HCT116 (cell line): ENCODE data around the gene NR2F1-AS1. TPM values are rescaled to one million over a fixed set of nuclear protein-coding genes. Genes with fewer than 3 reads are reported as not detected.

Source experiments
- ATAC-seq: fragments of 200-7000 bp; cut with Tn5 transposase; 2 replicates; pipeline ENCODE4 v1.9.1; 2020; ENCODE audit warnings: mild to moderate bottlenecking, moderate library complexity
- BruUV-seq: library from RNA; stranded (reverse); fragments of 400-500 nt; replicated peaks from 2 replicates; lab custom pipeline; 2021; lab: Mats Ljungman, UMichigan
- CTCF ChIA-PET: fragments of 300-600 bp; sonication (Branson Sonifier 250); formaldehyde crosslinking; loops from one replicate; lab custom pipeline; 2021; ENCODE audit warnings: antibody characterized with exemption; lab: Charles Lee
- POLR2A ChIA-PET: fragments of 300-600, 350-600 bp; sonication (Branson Sonifier 250); formaldehyde crosslinking; loops from one replicate; lab custom pipeline; 2021; ENCODE audit warnings: antibody characterized with exemption; lab: Charles Lee
- RAD21 ChIA-PET, 2 experiments: fragments of 300-600 bp; sonication (Branson Sonifier 250); formaldehyde crosslinking; loops; one replicate each; lab custom pipeline; 2023; ENCODE audit warnings: low total read pairs in 2 of 2; ENCODE audit not compliant: uncharacterized antibody in 2 of 2, unreplicated experiment in 2 of 2, low non-redundant PET in 1 of 2; lab: Charles Lee
- DNase-seq: peaks from one replicate; pipeline ENCODE4 v3.0.0-alpha.2; 2010; ENCODE audit warnings: low read depth, low spot score
- H2AFZ ChIP-seq: fragments of 200-600 bp; shearing (Covaris generic), sonication (generic); 2 replicates; pipeline ENCODE4 v1.6.1; 2017; ENCODE audit warnings: low read depth, mixed run types, mixed read lengths, antibody characterized with exemption, low read length; ENCODE audit not compliant: poor library complexity, severe bottlenecking
- H3K27ac ChIP-seq: 2 replicates; pipeline ENCODE4 v1.5.1; 2012; ENCODE audit warnings: low read depth, low read length
- H3K27me3 ChIP-seq: fragments of 200-600 bp; sonication (generic); 2 replicates; pipeline ENCODE4 v1.6.1; 2016; ENCODE audit warnings: mixed run types, low read length, mixed read lengths; ENCODE audit not compliant: insufficient read depth
- H3K36me3 ChIP-seq, 2 experiments: fragments of 200-500 bp in 1 of 2; fragments of 200-600 bp in 1 of 2; sonication (Bioruptor generic) in 1 of 2; sonication (generic) in 1 of 2; 2 replicates each; pipeline versions ENCODE4 v1.5.1 to v1.6.1; 2014 to 2016; ENCODE audit warnings: low read length in 2 of 2, inconsistent platforms in 1 of 2, mixed read lengths in 1 of 2, mixed run types in 1 of 2; ENCODE audit not compliant: insufficient read depth in 2 of 2, control insufficient read depth in 1 of 2
- H3K4me1 ChIP-seq, 2 experiments: fragments of 200-600 bp in 1 of 2; sonication (generic) in 1 of 2; 2 replicates each; pipeline versions ENCODE4 v1.5.1 to v1.6.1; 2012 to 2017; ENCODE audit warnings: low read length in 2 of 2, inconsistent platforms in 1 of 2, mild to moderate bottlenecking in 1 of 2, mixed read lengths in 1 of 2, mixed run types in 1 of 2, moderate library complexity in 1 of 2; ENCODE audit not compliant: insufficient read depth in 2 of 2, control insufficient read depth in 1 of 2
- H3K4me2 ChIP-seq: fragments of 200-600 bp; sonication (generic); 2 replicates; pipeline ENCODE4 v1.6.1; 2017; ENCODE audit warnings: mixed run types, low read length, mixed read lengths
- H3K4me3 ChIP-seq, 2 experiments: fragments of 200-600 bp in 1 of 2; sonication (generic) in 1 of 2; replicated peaks in 1 of 2; 2 replicates each; pipeline ENCODE4 v1.5.1; 2011 to 2016; ENCODE audit warnings: low read length in 2 of 2, control low read depth in 1 of 2, low read depth in 1 of 2, mild to moderate bottlenecking in 1 of 2, mixed read lengths in 1 of 2, mixed run types in 1 of 2
- H3K79me2 ChIP-seq: fragments of 200-600 bp; sonication (generic); 2 replicates; pipeline ENCODE4 v1.6.1; 2017; ENCODE audit warnings: mild to moderate bottlenecking, mixed run types, low read length, moderate library complexity, mixed read lengths; ENCODE audit not compliant: insufficient read depth
- H3K9ac ChIP-seq: fragments of 200-600 bp; sonication (generic); 2 replicates; pipeline ENCODE4 v1.6.1; 2016; ENCODE audit warnings: low read length, mixed read lengths
- H3K9me2 ChIP-seq: fragments of 200-600 bp; sonication (generic), shearing (Covaris generic); 2 replicates; pipeline ENCODE4 v1.6.1; 2017; ENCODE audit warnings: mixed run types, mild to moderate bottlenecking, moderate library complexity; ENCODE audit not compliant: insufficient read depth
- H3K9me3 ChIP-seq, 2 experiments: fragments of 200-500 bp in 1 of 2; fragments of 200-600 bp in 1 of 2; sonication (Bioruptor generic) in 1 of 2; sonication (generic) in 1 of 2; 2 replicates each; pipeline ENCODE4 v1.6.1; 2014 to 2017; ENCODE audit warnings: low read length in 2 of 2, mixed read lengths in 2 of 2, inconsistent platforms in 1 of 2, low read depth in 1 of 2, mild to moderate bottlenecking in 1 of 2, mixed run types in 1 of 2, moderate library complexity in 1 of 2; ENCODE audit not compliant: control insufficient read depth in 1 of 2, insufficient read depth in 1 of 2
- H4K20me1 ChIP-seq: fragments of 200-600 bp; sonication (generic), shearing (Covaris generic); 2 replicates; pipeline ENCODE4 v1.6.1; 2017; ENCODE audit warnings: mixed run types, mild to moderate bottlenecking, moderate library complexity; ENCODE audit not compliant: insufficient read depth
- ATF3 ChIP-seq: IDR thresholded peaks from 2 replicates; pipeline ENCODE4 v1.6.1; 2012
- EGR1 ChIP-seq: IDR thresholded peaks from 2 replicates; pipeline ENCODE4 v1.6.1; 2012; ENCODE audit warnings: low read depth
- ELF1 ChIP-seq: IDR thresholded peaks from 2 replicates; pipeline ENCODE4 v1.6.1; 2012; ENCODE audit warnings: low read depth, borderline replicate concordance
- JUND ChIP-seq: IDR thresholded peaks from 2 replicates; pipeline ENCODE4 v1.6.1; 2012
- MAX ChIP-seq: IDR thresholded peaks from 2 replicates; pipeline ENCODE4 v1.6.1; 2012
- POLR2A ChIP-seq: IDR thresholded peaks from 2 replicates; pipeline ENCODE4 v1.7.0; 2011; ENCODE audit warnings: borderline replicate concordance; ENCODE audit not compliant: insufficient read depth, insufficient read length; ENCODE audit errors: extremely low read depth
- RAD21 ChIP-seq: IDR thresholded peaks from 2 replicates; pipeline ENCODE4 v1.6.1; 2012; ENCODE audit warnings: low read depth, mild to moderate bottlenecking
- REST ChIP-seq: IDR thresholded peaks from 2 replicates; pipeline ENCODE4 v1.6.1; 2012; ENCODE audit warnings: low read depth
- SIN3A ChIP-seq: IDR thresholded peaks from 2 replicates; pipeline ENCODE4 v1.6.1; 2012; ENCODE audit warnings: low read depth
- SRF ChIP-seq: IDR thresholded peaks from 2 replicates; pipeline ENCODE4 v1.6.1; 2012; ENCODE audit warnings: low read depth
- YY1 ChIP-seq: IDR thresholded peaks from 2 replicates; pipeline ENCODE4 v1.6.1; 2011; ENCODE audit warnings: low read length, low read depth, moderate library complexity, mild to moderate bottlenecking; ENCODE audit not compliant: insufficient replicate concordance; ENCODE audit errors: extremely low read depth
- ZBTB33 ChIP-seq: IDR thresholded peaks from 2 replicates; pipeline ENCODE4 v1.6.1; 2011; ENCODE audit warnings: mild to moderate bottlenecking, low read length, moderate library complexity; ENCODE audit not compliant: insufficient replicate concordance; ENCODE audit errors: extremely low read depth
- ZFX ChIP-seq: fragments of 450-650 bp; IDR thresholded peaks from 2 replicates; pipeline ENCODE4 v1.6.1; 2017
- ZNF274 ChIP-seq: fragments of 200-500 bp; sonication (Bioruptor generic); IDR thresholded peaks from 2 replicates; pipeline ENCODE4 v1.6.1; 2014; ENCODE audit warnings: mild to moderate bottlenecking, low read depth, low read length, inconsistent platforms
- intact Hi-C: fragments of 100-400 bp; cut with micrococcal nuclease; formaldehyde crosslinking; loops from 2 replicates; pipeline ENCODE4 v1.10.0; 2022
- total RNA-seq: library from RNA; stranded (reverse); gene quantifications from one replicate; pipeline ENCODE4 v1.2.1, GENCODE V29; 2021; ENCODE audit not compliant: unreplicated experiment

Gene NR2F1-AS1
- total RNA-seq, 1 experiment from 2014 or later: 20.1 TPM

GRCh38 chr5:93596310-93596675, 15.3 kb upstream of the NR2F1-AS1 start:
- no peak overlapping the region for H2AFZ ChIP-seq
- no peak overlapping the region for H3K4me3 ChIP-seq
- H3K4me1 ChIP-seq: peaks cover 15 to 17% of the 10 kb centered on the region in 2 experiments
- H3K4me2 ChIP-seq: no peak overlapping the region
- H3K27ac ChIP-seq: peak overlapping the region; percentile 33
- no peaks in the 10 kb centered on the region for H3K9me3 ChIP-seq
- H3K36me3 ChIP-seq: peaks cover 0 to 22% of the 10 kb centered on the region in 2 experiments; a peak in 1 of 4 replicates
- no TSS peak for BruUV-seq
- intact Hi-C loops: loop anchor here (5.0 kb wide), 1 partner anchor 316 kb away; no protein-coding TSS in a partner anchor
- ChIA-PET CTCF (interaction anchor here (1.6 kb wide), 1 partner anchor 205 kb away, joined by 4 read pairs; no protein-coding TSS in a partner anchor), RAD21 (no interaction called here), POLR2A (interaction anchor here (1.5 kb wide), 1 partner anchor 13 kb away, joined by 3 read pairs; the partner anchor contains the start of gene NR2F1)
- no peaks in the 10 kb centered on the region for H4K20me1 ChIP-seq
- H3K9ac ChIP-seq: no peak overlapping the region
- ATAC-seq: no peak
- no peaks in the 10 kb centered on the region for H3K9me2 ChIP-seq
- no peak for DNase-seq
- H3K79me2 ChIP-seq: no peaks in the 10 kb centered on the region
- no peaks in the 10 kb centered on the region for H3K27me3 ChIP-seq
- TF ChIP-seq ZBTB33: no peak
- no peak for TF ChIP-seq RAD21

- Histone ChIP-seq H3K9ac (no peak overlapping the region), H3K27ac (peak overlapping the region; percentile 36; the same call in 1 of the 2 replicates), H3K4me3 (no peak overlapping the region), H3K4me2 (no peak overlapping the region), H4K20me1 (no peaks in the 10 kb centered on the region), H3K79me2 (no peaks in the 10 kb centered on the region), H2AFZ (no peak overlapping the region), H3K9me2 (no peaks in the 10 kb centered on the region), H3K4me1 (peaks cover 17 to 19% of the 10 kb centered on the region in 2 experiments), H3K27me3 (no peaks in the 10 kb centered on the region), H3K36me3 (peaks cover 0 to 29% of the 10 kb centered on the region in 2 experiments; a peak in 2 of 4 replicates), H3K9me3 (no peaks in the 10 kb centered on the region)
- no peak for ATAC-seq
- no TSS peak for BruUV-seq
- ChIA-PET CTCF (interaction anchor here (1.1 to 1.3 kb wide), 2 partner anchors 13 to 206 kb away, joined by 3 read pairs; partner anchors contain the start of gene NR2F1), POLR2A (interaction anchor here (1.1 to 1.5 kb wide), 2 partner anchors 9 to 13 kb away, joined by 3 read pairs; partner anchors contain the start of gene NR2F1), RAD21 (no interaction called here)
- intact Hi-C loops: loop anchor here (5.0 kb wide), 1 partner anchor 317 kb away; no protein-coding TSS in a partner anchor
- DNase-seq: no peak
- TF ChIP-seq ZFX: no peak
- no peak for TF ChIP-seq POLR2A
- TF ChIP-seq SRF: no peak
- no peak for TF ChIP-seq REST
- TF ChIP-seq EGR1: no peak
- no peak for TF ChIP-seq ELF1
- no peak for TF ChIP-seq YY1
- TF ChIP-seq ATF3: no peak
- TF ChIP-seq JUND: no peak
- no peak for TF ChIP-seq SIN3A
- no peak for TF ChIP-seq MAX
- TF ChIP-seq ZNF274: no peak
Observed at GRCh38 chr5:93595420-93596147, 14.6 kb upstream of the NR2F1-AS1 start.
